Stimulated activated CD8-positive, alpha-beta memory T cell treated with anti-CD3 and anti-CD28 coated beads, Interleukin-2, amount 100 ng/mL, for 48 hours (primary cell): ENCODE results near the gene ICA1L.

ENCODE experiments used
- DNase-seq, 2 donors: peaks; one replicate each; pipeline ENCODE4 v3.0.0-alpha.2; 2020; ENCODE audit warnings: low read depth in 2 of 2

ICA1L gene

GRCh38 chr2:202782940-202783558 lies 88.5 kb downstream of the ICA1L start:
- no peak for DNase-seq

DNA sequence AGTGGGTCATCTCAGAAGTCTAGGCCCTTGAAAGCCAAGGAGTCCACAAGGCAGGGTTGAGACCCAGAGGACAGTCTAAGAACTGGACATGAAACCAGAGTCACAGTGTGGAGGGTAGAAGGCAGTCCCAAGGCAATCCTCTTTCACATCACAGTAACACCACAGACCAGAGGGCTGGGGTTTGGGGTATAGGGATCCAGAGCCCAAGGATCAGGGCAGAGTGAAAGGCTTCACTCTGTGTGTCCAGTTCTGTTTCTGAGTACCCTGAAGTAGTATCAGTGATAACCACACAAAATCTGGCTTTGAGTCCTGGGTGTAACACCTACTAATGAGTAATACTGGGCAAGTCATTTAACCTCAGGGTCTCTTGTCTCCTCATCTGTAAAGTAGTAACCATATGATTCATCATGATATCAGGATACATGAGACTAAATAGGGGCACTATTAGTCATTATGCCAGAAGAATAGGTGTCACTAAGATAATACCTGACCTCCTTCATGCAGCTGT lies 91.0 kb downstream of the ICA1L start:
- DNase-seq: no peak

DNA sequence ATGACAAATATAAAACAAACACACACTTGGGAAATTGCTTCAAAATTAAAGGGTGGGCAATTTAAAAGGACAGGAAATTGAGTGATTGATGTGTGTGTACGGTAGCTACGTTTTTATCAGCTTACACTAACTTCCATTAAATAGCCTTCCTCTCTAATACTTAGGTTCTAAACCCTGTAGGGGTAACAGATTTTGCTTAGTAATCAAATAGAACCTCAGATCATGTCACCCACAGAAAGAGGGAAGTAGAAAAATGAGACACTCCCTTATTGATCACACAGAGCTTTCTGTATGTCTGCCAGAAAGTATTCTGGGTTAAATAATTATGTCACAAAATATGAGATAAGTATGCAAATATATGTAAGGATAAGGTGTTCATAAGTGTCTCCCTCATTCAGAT lies 93.3 kb downstream of the ICA1L start:
- no peak for DNase-seq

GRCh38 chr2:202774104-202774503 lies 97.5 kb downstream of the ICA1L start:
- DNase-seq: no peak

- no peak for DNase-seq
These were observed 98.1 kb downstream of the ICA1L start for GRCh38 chr2:202773301-202773973.

DNA sequence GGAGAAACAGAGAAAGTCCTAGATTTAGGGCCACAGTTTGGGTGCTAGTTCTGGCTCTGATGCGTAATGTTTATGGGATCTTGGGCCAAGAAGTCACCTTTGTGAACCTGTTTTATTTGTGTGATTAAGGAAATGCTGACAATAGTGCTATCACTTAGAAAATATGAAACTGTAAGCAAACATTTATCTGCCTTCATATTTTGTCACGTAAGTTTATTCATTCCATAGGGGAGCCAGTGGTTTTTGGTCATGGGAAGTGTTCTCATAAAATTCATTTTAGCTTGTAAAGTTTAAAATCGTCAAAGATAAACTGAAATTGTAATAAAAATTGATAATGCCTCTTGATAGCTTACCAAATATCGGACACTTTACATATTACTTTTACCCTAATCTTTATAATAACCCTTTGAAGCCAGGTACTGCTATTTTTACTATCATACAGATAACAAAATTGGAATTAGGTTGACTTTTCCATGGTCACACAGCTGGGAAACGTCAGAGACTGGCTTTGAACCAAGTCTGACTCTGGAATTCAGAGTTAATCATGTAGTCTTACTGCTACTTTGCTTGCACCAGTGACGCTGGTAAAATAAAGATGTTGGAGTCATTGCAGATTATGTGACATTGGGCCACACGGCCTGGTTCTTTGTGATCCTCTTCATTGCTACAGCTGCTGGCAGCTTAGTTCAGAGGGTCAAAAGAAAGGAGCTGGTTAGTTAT lies 99.7 kb downstream of the ICA1L start:
- no peak for DNase-seq

GRCh38 chr2:202771336-202771735 lies 100.2 kb downstream of the ICA1L start:
- no peak for DNase-seq

- DNase-seq: no peak
These were observed 102.4 kb downstream of the ICA1L start for GRCh38 chr2:202769201-202769600.

GRCh38 chr2:202768273-202768672 lies 103.3 kb downstream of the ICA1L start:
- DNase-seq: no peak

DNA sequence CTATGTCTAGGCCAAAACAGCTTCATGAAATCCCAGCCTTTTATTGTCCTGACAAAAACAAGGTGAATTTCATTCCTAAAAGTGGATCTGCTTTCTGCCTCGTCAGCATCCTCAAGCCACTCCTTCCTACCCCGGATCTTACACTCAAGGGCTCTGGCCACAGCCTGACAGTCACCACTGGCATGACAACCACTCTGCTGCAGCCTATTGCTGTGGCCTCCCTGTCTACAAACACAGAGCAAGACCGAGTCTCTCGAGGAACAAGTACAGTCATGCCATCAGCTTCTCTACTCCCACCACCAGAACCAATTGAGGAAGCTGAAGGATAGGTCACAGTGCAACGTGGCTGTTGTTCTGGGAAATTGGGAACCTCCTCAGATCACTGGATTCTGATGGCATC lies 106.1 kb downstream of the ICA1L start:
- no peak for DNase-seq

DNA sequence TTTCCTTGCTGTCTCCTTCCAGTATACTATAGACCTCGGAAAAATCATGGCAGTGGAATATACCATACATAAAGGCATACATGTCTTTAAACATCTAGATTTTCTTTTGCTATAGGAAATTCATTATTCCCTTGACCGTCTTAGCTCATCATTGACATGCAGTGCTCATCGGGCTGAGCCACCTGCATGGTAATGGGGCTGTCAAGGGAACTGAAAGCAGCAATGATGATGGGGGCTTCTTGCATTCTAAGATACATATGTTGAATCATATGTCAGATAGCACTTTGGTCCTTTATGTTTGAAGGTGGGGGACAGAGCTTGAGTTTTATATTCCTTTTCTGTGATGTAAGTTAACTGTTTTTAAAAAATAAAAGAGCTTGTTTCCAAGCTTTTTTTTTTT lies 106.6 kb downstream of the ICA1L start:
- DNase-seq: no peak

GRCh38 chr2:202763916-202764315 lies 107.7 kb downstream of the ICA1L start:
- no peak for DNase-seq

- DNase-seq: no peak
These were observed 109.0 kb downstream of the ICA1L start for GRCh38 chr2:202762556-202762955.

- DNase-seq: no peak
These were observed 110.7 kb downstream of the ICA1L start for GRCh38 chr2:202760848-202761247.

DNA sequence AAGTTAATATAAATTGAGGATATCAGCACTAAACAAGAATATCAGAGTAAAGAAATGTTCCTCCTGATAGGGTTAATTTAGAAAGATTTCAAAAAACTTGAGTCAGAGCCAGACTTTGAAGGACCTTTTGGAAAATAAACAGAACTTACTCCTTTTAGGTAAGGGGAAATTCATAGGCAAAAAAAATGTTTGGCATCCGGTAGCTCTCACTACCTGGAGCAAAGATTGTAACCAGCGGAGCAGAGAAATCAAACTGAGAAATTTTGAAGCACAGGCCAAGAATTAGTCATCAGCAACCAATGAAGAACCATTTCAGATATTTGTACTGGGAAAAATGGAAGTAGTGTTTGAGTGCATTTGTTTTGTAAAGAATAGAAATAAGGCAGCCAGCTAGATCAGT lies 113.0 kb downstream of the ICA1L start:
- no peak for DNase-seq

GRCh38 chr2:202758128-202758527 lies 113.4 kb downstream of the ICA1L start:
- no peak for DNase-seq

DNA sequence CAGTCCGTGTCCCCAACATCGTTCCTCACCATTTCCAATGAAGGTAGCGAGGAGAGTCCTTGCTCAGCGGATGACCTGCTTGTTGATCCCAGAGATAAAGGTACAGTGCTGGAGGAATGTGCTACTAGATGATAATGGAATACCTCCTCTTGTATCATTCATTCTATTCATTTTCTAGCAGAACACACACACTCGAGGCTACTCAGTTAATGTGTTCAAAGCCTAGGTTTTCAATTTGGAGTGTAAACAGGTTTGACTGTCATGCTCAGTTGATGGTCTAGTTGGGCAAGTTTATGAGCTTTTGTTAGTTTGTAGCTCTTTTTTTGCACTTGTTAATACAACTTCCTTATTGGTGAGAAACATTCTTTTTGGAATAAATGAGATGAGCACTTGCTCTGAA lies 114.2 kb downstream of the ICA1L start:
- no peak for DNase-seq

- DNase-seq: no peak
These were observed 115.0 kb downstream of the ICA1L start for GRCh38 chr2:202756598-202756997.

- DNase-seq: no peak
These were observed 116.6 kb downstream of the ICA1L start for GRCh38 chr2:202754936-202755335.

DNA sequence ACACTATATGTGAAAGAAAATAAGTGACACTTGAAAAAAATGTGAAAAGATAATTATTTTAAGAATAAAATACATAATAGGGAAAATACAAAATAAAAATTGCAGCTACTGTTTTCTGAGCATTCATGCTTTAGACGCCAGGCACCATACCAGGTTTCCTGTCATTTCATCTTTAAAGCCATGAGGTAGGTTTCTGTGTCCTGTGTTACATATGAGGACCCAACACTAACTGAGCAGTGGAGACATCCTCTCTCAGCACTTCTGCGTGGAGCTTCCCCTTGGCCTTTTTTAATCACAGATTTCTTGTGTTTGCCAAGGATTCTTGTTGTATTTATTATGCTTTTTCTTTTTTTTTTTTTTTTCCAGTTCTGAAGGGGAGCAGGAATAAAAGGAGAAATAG lies 119.5 kb downstream of the ICA1L start:
- DNase-seq: no peak

GRCh38 chr2:202750763-202751427 lies 120.7 kb downstream of the ICA1L start:
- no peak for DNase-seq

DNA sequence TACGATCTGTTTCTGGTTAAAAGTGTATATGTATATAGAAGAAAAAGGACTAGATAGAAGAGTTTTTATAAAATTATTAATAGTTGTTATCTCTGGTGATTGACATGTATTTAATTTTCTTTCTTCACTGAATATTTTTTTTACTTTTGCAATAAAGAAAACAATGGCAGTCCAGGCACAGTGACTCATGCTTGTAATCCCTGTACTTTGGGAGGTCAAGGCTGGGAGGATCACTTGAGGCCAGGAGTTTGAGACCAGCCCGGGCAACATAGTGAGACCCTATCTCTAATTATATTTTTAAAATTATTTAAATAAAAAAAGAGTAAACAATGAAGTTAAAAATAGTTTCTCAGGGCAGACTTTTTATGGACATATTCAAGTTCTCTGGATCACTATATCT lies 122.1 kb downstream of the ICA1L start:
- DNase-seq: no peak
